GM18951 (cell line): ENCODE measurements around the gene BAHCC1.

Source experiments
- POLR2A ChIP-seq: IDR thresholded peaks from 4 replicates; pipeline ENCODE4 v1.6.1; 2011; ENCODE audit warnings: mild to moderate bottlenecking; ENCODE audit not compliant: insufficient read length, insufficient read depth; ENCODE audit errors: extremely low read depth
- in situ Hi-C: fragments of 300-500 bp; cut with MboI; formaldehyde crosslinking; loops from one replicate; pipeline ENCODE4 v1.12.0; 2022; ENCODE audit warnings: low sequenced_read_pairs, mixed read lengths, inconsistent platforms; ENCODE audit not compliant: unreplicated experiment

The BAHCC1 gene

DNA sequence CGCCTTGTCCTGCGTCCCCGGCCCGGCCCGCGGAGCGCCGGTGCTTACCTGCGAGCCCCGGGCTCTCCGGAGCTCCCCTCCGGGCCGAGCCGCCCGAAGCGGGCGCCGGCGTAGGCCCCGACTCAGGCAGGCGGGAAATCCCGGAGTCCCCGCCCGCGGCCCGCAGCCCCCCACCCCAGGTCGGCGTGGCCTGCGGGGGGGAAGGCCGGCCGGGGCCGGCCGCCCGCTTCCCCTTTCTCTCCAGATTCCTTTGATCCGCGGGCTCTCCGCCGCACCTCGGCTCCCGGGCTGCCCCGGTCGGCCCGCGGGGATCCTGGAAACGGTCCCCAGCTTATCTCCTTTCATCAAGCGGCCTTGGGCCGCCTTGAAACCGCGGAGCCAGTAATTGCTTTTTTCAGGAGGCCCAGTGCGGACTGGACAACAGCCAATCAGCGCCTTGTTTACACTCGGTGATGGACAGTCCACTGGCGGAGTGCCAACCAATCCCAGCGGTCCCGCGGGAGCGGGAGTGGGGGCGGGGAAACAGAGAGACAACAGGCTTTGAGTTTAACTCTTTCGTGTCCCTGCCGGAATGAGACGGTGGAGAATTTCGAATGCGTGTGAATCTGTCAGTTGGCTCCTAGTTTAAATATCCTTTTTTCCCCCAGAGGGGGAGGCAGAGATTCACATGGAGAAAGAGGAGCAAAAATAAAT is 1.4 kb upstream of the BAHCC1 start:
- in situ Hi-C loops, result no loop called here
- peak; percentile 27 for TF ChIP-seq POLR2A

- TF ChIP-seq POLR2A, result no peak
- in situ Hi-C loops, result no loop called here
Observed at GRCh38 chr17:81394377-81394920, 808 bp upstream of the BAHCC1 start.

- in situ Hi-C loops, result no loop called here
Observed at GRCh38 chr17:81395600-81396277, 482 bp downstream of the BAHCC1 start.

GRCh38 chr17:81396278-81396721 is 1.0 kb downstream of the BAHCC1 start:
- in situ Hi-C loops, result no loop called here
- TF ChIP-seq POLR2A, result no peak

More at GRCh38 chr17:81395600-81396277, 482 bp downstream of the BAHCC1 start:
- TF ChIP-seq POLR2A, result no peak

- TF ChIP-seq POLR2A, result no peak
Observed at GRCh38 chr17:81396722-81397313, 1.6 kb downstream of the BAHCC1 start.

DNA sequence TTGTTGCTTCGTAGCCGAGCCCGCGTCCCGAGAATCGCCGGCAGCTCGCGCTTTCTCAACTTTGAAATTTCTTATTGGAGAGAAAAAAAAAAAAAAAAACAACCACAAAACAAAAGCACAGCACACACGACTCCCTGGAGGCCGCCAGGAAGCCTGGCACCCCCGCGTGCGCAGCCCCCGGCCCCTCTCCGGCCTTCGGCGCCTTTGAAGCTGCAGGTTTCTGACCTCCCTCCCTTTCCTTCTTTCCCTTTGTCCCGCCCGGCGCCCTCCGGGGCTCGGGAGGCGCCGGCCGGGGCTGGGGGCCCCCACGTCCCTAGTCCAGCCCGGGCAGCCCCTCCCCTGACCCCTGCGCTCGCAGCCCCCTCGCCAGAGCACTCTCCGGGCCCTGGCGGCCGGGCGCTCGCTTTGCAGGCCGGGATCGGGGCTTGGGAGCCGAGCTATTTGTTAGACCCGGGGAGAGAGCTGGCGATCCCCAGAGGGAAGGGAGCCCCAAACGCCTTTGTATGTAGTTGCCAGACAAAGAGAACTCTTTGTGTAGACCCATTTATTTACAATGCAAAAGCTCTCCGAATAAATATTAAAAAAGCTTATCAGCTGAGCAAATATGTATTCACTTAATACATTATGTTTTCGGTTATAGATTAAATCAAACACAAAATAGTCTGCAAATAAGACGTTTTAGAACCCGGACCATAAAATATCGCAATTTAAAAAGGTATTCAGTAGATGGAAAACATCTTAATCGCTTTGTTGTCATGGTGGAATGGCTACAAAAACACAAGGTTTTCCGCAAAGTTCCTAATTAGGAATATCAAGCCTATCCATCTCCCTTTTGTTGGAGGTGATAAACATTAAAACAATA is 2.3 kb downstream of the BAHCC1 start:
- in situ Hi-C loops, result no loop called here
- no peak for TF ChIP-seq POLR2A

More at GRCh38 chr17:81396722-81397313, 1.6 kb downstream of the BAHCC1 start:
- in situ Hi-C loops, result no loop called here

- in situ Hi-C loops, result no loop called here
- TF ChIP-seq POLR2A, result no peak
Observed at GRCh38 chr17:81398176-81398831, 3.0 kb downstream of the BAHCC1 start.

DNA sequence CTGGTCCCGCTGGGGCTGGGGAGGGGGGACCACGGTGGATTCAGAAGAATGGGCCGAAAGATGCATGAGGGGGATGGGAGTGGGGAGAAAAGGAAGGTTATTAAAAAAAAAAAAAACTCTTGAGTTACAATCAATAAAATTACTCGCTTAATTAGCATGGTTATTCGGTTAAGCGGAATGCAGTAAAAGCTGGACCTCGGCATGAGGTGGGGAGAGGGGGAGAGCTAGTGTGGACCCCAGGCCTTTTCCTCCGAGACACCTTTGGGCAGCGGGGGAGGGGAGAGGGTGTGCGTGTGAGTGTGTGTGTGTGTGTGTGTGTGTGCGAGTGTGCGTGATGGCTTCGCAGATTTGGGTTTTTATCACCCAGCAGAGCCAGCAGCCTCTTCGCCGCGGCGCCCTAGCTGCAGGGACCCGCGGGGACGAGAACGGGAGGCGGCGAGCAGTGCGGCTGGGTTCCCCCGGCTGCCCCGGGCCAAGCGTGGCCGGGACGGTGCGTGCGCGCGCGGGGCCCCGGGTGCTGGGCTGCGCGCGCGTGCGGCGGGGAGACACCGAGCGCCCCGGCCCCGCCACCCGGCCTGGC is 3.7 kb downstream of the BAHCC1 start:
- TF ChIP-seq POLR2A, result no peak
- in situ Hi-C loops, result no loop called here

GRCh38 chr17:81399481-81400153 is 4.4 kb downstream of the BAHCC1 start:
- in situ Hi-C loops, result no loop called here

GRCh38 chr17:81400154-81400977 is 5.1 kb downstream of the BAHCC1 start:
- TF ChIP-seq POLR2A, result no peak
- in situ Hi-C loops, result no loop called here

More at GRCh38 chr17:81399481-81400153, 4.4 kb downstream of the BAHCC1 start:
- TF ChIP-seq POLR2A, result no peak
